ENCODE data around the gene ZNF485. TPM values are rescaled to one million over a fixed set of nuclear protein-coding genes. Genes with fewer than 3 reads are reported as not detected.

Gene ZNF485
- total RNA-seq = 2.3 and 2.7 TPM in 2 replicates

GRCh38 chr10:43606323-43607198, at the start of gene ZNF485:
Gene ZNF485 (plus strand): TSS chr10:43606438. CDS start chr10:43607051, 613 bp downstream.

GRCh38 chr10:43574001-43574892, 32.0 kb upstream of the ZNF485 start, which contains the start of gene ZNF239:
Gene ZNF239 (minus strand): TSS chr10:43574616. CDS start chr10:43558079, 16,537 bp downstream.

GRCh38 chr10:43648398-43649184, 42.4 kb downstream of the ZNF485 start, which contains the start of gene ZNF32:
Gene ZNF32 (minus strand): TSS chr10:43648881. CDS start chr10:43646133, 2,748 bp downstream.

Other genes with a start within 250 kb of the ZNF485 start
- not detected in 2 replicates for gene FXYD4, start 234.8 kb upstream of the ZNF485 start, total RNA-seq
- gene HNRNPF, start 197.3 kb upstream of the ZNF485 start, total RNA-seq = 259 and 349 TPM in 2 replicates
- 1.1 and 2.6 TPM in 2 replicates for gene ZNF487, start 169.3 kb upstream of the ZNF485 start, total RNA-seq
- 0.65 and 0.91 TPM in 2 replicates for gene ZNF239, start 31.8 kb upstream of the ZNF485 start, total RNA-seq
- 27.0 and 28.7 TPM in 2 replicates for gene ZNF32, start 42.4 kb downstream of the ZNF485 start, total RNA-seq

Data from epithelial cell of umbilical artery (primary cell).